ENCODE data around the gene ROBO2. TPM values are rescaled to one million over a fixed set of nuclear protein-coding genes. Genes with fewer than 3 reads are reported as not detected.

The ROBO2 gene
- total and polyA plus RNA-seq, 2 donors from 2014 or later, result 1.3 to 1.6 TPM

DNA sequence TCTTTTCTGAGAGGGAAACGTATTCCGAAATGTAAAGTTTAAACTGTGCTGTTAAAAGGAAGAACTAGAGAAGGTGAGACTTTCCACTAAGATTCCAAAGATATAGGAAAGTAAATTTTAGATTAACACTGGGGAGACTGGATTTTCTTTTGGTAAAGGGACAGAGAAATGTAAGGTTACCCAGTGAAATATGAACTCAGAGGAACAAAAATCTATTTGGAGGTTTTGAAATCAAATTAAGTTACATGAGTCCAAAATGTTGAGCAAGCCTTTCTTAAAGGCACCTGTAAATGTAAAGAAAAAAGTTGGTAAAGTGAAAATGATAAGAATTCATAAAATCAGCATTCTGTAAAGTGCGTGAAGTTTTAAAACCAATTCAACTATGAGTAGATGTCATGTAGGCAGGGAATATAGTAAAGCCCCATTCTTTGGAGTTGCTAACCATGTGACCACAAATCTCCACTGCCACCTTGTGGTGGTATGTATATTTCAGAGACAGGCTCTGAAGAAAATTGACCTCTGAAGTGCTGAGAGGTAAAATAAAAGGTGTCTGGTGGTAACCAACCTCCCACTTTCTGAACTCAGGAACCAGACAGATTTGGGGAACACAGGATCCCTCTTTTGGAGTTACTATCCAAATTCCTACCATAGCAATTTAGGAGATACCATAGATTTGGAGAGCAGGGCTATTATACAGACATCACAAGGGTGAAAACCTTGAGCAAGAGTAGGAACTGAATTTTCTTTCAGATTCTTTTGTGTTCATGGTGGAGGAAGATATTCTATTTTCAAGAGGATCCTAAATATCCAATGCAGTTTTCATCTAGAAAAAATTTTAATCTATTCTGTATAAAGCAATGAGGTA, 215.3 kb downstream of the ROBO2 start:
- FAIRE-seq (no peak), DNase-seq (peak in 3 of 5 donors; percentile 50 to 82 (median 76))
- H3K9me3 ChIP-seq (ENCODE audit: control insufficient read depth in 2 of 3, insufficient read depth in 1 of 3, low read length in 3 of 3), result no peaks in the 10 kb centered on the region
- H3K36me3 ChIP-seq (ENCODE audit: control insufficient read depth in 2 of 3, insufficient read depth in 3 of 3, low read length in 3 of 3), result no peaks in the 10 kb centered on the region
- no peak overlapping the region for H3K27ac ChIP-seq (ENCODE audit: low read depth in 2 of 2, low read length in 2 of 2)
- no peaks in the 10 kb centered on the region for H3K4me1 ChIP-seq (ENCODE audit: control insufficient read depth in 2 of 3, insufficient read depth in 2 of 3, low read depth in 1 of 3, low read length in 3 of 3)
- TF ChIP-seq, protein P1, sequence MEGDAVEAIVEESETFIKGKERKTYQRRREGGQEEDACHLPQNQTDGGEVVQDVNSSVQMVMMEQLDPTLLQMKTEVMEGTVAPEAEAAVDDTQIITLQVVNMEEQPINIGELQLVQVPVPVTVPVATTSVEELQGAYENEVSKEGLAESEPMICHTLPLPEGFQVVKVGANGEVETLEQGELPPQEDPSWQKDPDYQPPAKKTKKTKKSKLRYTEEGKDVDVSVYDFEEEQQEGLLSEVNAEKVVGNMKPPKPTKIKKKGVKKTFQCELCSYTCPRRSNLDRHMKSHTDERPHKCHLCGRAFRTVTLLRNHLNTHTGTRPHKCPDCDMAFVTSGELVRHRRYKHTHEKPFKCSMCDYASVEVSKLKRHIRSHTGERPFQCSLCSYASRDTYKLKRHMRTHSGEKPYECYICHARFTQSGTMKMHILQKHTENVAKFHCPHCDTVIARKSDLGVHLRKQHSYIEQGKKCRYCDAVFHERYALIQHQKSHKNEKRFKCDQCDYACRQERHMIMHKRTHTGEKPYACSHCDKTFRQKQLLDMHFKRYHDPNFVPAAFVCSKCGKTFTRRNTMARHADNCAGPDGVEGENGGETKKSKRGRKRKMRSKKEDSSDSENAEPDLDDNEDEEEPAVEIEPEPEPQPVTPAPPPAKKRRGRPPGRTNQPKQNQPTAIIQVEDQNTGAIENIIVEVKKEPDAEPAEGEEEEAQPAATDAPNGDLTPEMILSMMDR (IDR thresholded peaks at IDR 0.05; ENCODE audit: borderline replicate concordance, extremely low read depth, insufficient read depth), result peak; percentile 67
- intact Hi-C loops (cut with DNase I), result loop anchor here (10.0 kb wide), 1 partner anchor 220 kb away; no protein-coding TSS in a partner anchor
- H3K4me3 ChIP-seq (ENCODE audit: low read length in 3 of 3), result no peak overlapping the region
- H3K27me3 ChIP-seq (ENCODE audit: control insufficient read depth, insufficient read depth, low read length), result no peaks in the 10 kb centered on the region
- no peak overlapping the region for H3K9ac ChIP-seq (ENCODE audit: low read length in 3 of 3)

DNA sequence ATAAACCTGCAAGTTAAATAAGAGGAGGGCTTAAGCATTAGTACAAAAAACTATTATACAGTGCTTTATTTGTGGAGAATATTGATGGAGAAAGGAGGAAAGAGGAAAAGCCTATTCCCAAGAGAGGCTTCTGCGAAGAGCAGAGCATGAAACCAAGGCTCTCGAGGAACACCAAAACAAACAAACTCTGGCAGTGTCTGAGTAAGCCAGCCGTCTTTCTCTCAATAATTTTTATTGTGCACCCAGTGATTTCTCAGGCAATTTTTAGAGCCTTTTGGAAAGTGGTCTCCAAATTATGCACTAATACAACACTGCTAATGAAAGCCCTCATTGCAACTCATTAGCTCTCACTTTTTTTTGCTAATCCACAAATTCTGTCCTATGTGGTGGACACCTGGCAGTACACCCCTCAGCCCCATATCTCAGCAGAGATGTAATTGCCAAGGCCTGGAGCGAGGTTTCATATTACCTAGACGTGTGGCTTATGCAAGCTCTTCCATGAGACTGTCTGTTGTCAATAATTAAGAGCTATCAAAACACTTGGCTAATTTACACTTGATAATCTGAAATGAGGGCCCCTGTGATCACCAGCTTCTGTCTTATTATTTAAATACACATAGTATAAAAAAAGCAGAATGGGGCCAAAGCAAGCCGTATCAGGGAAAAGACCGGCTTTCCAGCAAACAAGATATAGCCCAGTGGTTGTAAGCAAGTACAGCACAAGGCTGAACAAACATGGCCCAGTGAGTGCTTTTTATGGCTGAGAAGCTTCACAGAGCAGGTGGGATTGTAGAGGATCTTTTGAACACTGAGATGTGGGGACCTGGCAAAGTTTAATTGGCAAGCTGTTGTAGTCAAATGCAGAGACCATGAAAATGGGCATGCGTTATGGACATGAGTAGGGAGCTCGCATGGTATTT, 216.9 kb downstream of the ROBO2 start:
- intact Hi-C loops (cut with DNase I), result loop anchor here (10.0 kb wide), 1 partner anchor 222 kb away; no protein-coding TSS in a partner anchor
- FAIRE-seq (no peak), DNase-seq (peak in 2 of 5 donors; percentile 37 to 40)
- Histone ChIP-seq H3K9ac (ENCODE audit: low read length in 3 of 3) (no peak overlapping the region), H3K4me3 (ENCODE audit: low read length in 3 of 3) (no peak overlapping the region), H3K4me1 (ENCODE audit: control insufficient read depth in 2 of 3, insufficient read depth in 2 of 3, low read depth in 1 of 3, low read length in 3 of 3) (no peaks in the 10 kb centered on the region), H3K9me3 (ENCODE audit: control insufficient read depth in 2 of 3, insufficient read depth in 1 of 3, low read length in 3 of 3) (no peaks in the 10 kb centered on the region), H3K36me3 (ENCODE audit: control insufficient read depth in 2 of 3, insufficient read depth in 3 of 3, low read length in 3 of 3) (no peaks in the 10 kb centered on the region), H3K27ac (ENCODE audit: low read depth in 2 of 2, low read length in 2 of 2) (no peak overlapping the region), H3K27me3 (ENCODE audit: control insufficient read depth, insufficient read depth, low read length) (no peaks in the 10 kb centered on the region)
- TF ChIP-seq, protein P1 (IDR thresholded peaks at IDR 0.05; ENCODE audit: borderline replicate concordance, extremely low read depth, insufficient read depth), result no peak

DNA sequence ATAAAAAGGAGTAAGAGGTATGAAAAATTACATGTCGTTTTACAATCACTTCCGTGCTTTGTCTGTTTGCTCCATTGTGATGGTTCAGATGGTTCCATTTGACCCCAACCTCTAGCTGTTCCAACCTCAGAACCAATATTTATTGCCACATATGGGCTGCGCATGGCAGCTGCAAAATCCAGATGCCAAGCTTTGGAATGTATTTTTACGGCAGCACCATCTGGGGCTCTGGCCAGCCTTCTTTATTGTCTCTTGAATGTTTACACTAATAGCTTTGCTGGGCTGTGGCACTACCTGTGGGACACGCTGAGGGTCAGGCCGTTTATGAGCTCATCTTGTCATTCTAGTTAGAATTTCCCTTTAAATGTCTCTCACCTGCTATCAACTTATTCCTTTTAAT, 219.8 kb downstream of the ROBO2 start:
- intact Hi-C loops (cut with DNase I), result loop anchor here (10.0 kb wide), 1 partner anchor 225 kb away; no protein-coding TSS in a partner anchor
- no peak for DNase-seq
- no peak for FAIRE-seq

More for the DNA sequence above, 219.8 kb downstream of the ROBO2 start:
- TF ChIP-seq, protein P1 (IDR thresholded peaks at IDR 0.05; ENCODE audit: borderline replicate concordance, extremely low read depth, insufficient read depth), result no peak
- H3K9ac ChIP-seq (ENCODE audit: low read length in 3 of 3), result no peak overlapping the region
- no peaks in the 10 kb centered on the region for H3K27me3 ChIP-seq (ENCODE audit: control insufficient read depth, insufficient read depth, low read length)
- H3K4me3 ChIP-seq (ENCODE audit: low read length in 3 of 3), result no peak overlapping the region
- H3K27ac ChIP-seq (ENCODE audit: low read depth in 2 of 2, low read length in 2 of 2), result no peak overlapping the region
- no peaks in the 10 kb centered on the region for H3K36me3 ChIP-seq (ENCODE audit: control insufficient read depth in 2 of 3, insufficient read depth in 3 of 3, low read length in 3 of 3)
- no peaks in the 10 kb centered on the region for H3K9me3 ChIP-seq (ENCODE audit: control insufficient read depth in 2 of 3, insufficient read depth in 1 of 3, low read length in 3 of 3)
- H3K4me1 ChIP-seq (ENCODE audit: control insufficient read depth in 2 of 3, insufficient read depth in 2 of 3, low read depth in 1 of 3, low read length in 3 of 3), result no peaks in the 10 kb centered on the region
